Naive thymus-derived CD8-positive, alpha-beta T cell (primary cell): ENCODE results near the gene DBT. TPM values are rescaled to one million over a fixed set of nuclear protein-coding genes. Genes with fewer than 3 reads are reported as not detected.

Experiments used
- ATAC-seq, 2 donors: fragments of 150-1000 bp; cut with Tn5 transposase in 1 of 2; sonication (Bioruptor Pico), chemical (Tn5 transposase) in 1 of 2; 1 replicate in 1 of 2; 2 replicates in 1 of 2; pipeline ENCODE4 v1.10.0; 2021; ENCODE audit warnings: mild to moderate bottlenecking in 2 of 2, moderate library complexity in 2 of 2
- POLR2A ChIA-PET: fragments of 350-600 bp; sonication (Branson Sonifier 250); formaldehyde crosslinking; loops from one replicate; lab custom pipeline; 2021; ENCODE audit warnings: antibody characterized with exemption; lab: Charles Lee
- DNase-seq, 10 donors: peaks; one replicate each; pipeline versions ENCODE4 v3.0.0 to v3.0.0-alpha.2; 2020 to 2022
- H3K27ac Mint-ChIP-seq, 10 donors: one replicate each; pipeline ENCODE4 v1.8.0; 2020 to 2022; ENCODE audit warnings: mild to moderate bottlenecking in 10 of 10, mixed read lengths in 10 of 10, moderate library complexity in 4 of 10, inconsistent platforms in 1 of 10
- H3K27me3 Mint-ChIP-seq, 5 donors: one replicate each; pipeline ENCODE4 v1.8.0; 2021 to 2022; ENCODE audit warnings: mixed read lengths in 5 of 5
- H3K36me3 Mint-ChIP-seq, 3 donors: one replicate each; pipeline ENCODE4 v1.8.0; 2020 to 2022; ENCODE audit warnings: mixed read lengths in 3 of 3, mild to moderate bottlenecking in 2 of 3, inconsistent platforms in 1 of 3
- H3K4me1 Mint-ChIP-seq, 4 donors: one replicate each; pipeline ENCODE4 v1.8.0; 2021 to 2022; ENCODE audit warnings: mixed read lengths in 4 of 4
- H3K4me3 Mint-ChIP-seq, 10 donors: one replicate each; pipeline ENCODE4 v1.8.0; 2020 to 2022; ENCODE audit warnings: mild to moderate bottlenecking in 10 of 10, mixed read lengths in 10 of 10, moderate library complexity in 6 of 10, inconsistent platforms in 1 of 10
- H3K9me3 Mint-ChIP-seq, 9 donors: one replicate each; pipeline ENCODE4 v1.8.0; 2020 to 2022; ENCODE audit warnings: mixed read lengths in 9 of 9, mild to moderate bottlenecking in 3 of 9, inconsistent platforms in 1 of 9, moderate library complexity in 1 of 9
- polyA plus RNA-seq, 3 donors: library from polyadenylated mRNA; unstranded; fragments of 300-500 nt; fragmentation: Illumina TruSeq; gene quantifications; one replicate each; pipeline ENCODE4 v1.2.3, GENCODE V29; 2021
- total RNA-seq, 8 experiments: library from RNA in 2 of 8; stranded (reverse) in 2 of 8; gene quantifications; one replicate each; pipeline ENCODE4 v1.2.3 and lab custom pipeline; 2021 to 2026

The DBT gene
- total and polyA plus RNA-seq, 5 experiments from 2014 or later, result 5.2 to 16.5 (median 7.2) TPM

- POLR2A ChIA-PET, result interaction anchor here (1.2 kb wide), 1 partner anchor 106 kb away, joined by 3 read pairs; no protein-coding TSS in a partner anchor
- peaks cover 0 to 13% (median 4%) of the 10 kb centered on the region in 3 donors for H3K36me3 Mint-ChIP-seq
- no peak for DNase-seq
- no peak overlapping the region for H3K4me3 Mint-ChIP-seq
- H3K4me1 Mint-ChIP-seq, result peaks cover 0 to 4% (median 0%) of the 10 kb centered on the region in 4 donors
- ATAC-seq, result no peak
- no peak overlapping the region for H3K27ac Mint-ChIP-seq
- H3K9me3 Mint-ChIP-seq, result peaks cover 2 to 10% (median 7%) of the 10 kb centered on the region in 9 donors
- no peaks in the 10 kb centered on the region for H3K27me3 Mint-ChIP-seq
Measured at GRCh38 chr1:100183370-100183769, 66.3 kb downstream of the DBT start.

- Mint-ChIP-seq H3K4me1 (no peaks in the 10 kb centered on the region), H3K9me3 (peaks cover 0 to 10% (median 4%) of the 10 kb centered on the region in 9 donors), H3K36me3 (peaks cover 2 to 17% (median 8%) of the 10 kb centered on the region in 3 donors), H3K4me3 (no peak within 1 kb of the TSS), H3K27ac (peak within 1 kb of the TSS in 1 of 10 donors; percentile 4), H3K27me3 (no peaks in the 10 kb centered on the region)
- ATAC-seq (no peak), DNase-seq (no peak)
- POLR2A ChIA-PET, result no interaction called here
Measured at GRCh38 chr1:100178091-100178490, 71.5 kb downstream of the DBT start, which contains the start of gene LRRC39. Gene LRRC39, minus strand, starts transcription at chr1:100178256. Its CDS starts 9,740 bp downstream, at chr1:100168516.

- no peaks in the 10 kb centered on the region for H3K4me1 Mint-ChIP-seq
- no peak for DNase-seq
- H3K4me3 Mint-ChIP-seq, result no peak overlapping the region
- ATAC-seq, result no peak
- H3K36me3 Mint-ChIP-seq, result peaks cover 2 to 13% (median 8%) of the 10 kb centered on the region in 3 donors
- POLR2A ChIA-PET, result no interaction called here
- peak overlapping the region in 1 of 10 donors; percentile 4 for H3K27ac Mint-ChIP-seq
- H3K9me3 Mint-ChIP-seq, result peaks cover 0 to 10% (median 3%) of the 10 kb centered on the region in 9 donors
- H3K27me3 Mint-ChIP-seq, result no peaks in the 10 kb centered on the region
Measured at GRCh38 chr1:100177295-100178041, 72.2 kb downstream of the DBT start.

- no peaks in the 10 kb centered on the region for H3K4me1 Mint-ChIP-seq
- H3K36me3 Mint-ChIP-seq, result peaks cover 0 to 8% (median 6%) of the 10 kb centered on the region in 3 donors
- POLR2A ChIA-PET, result no interaction called here
- peaks cover 0 to 4% (median 0%) of the 10 kb centered on the region in 5 donors for H3K27me3 Mint-ChIP-seq
- no peaks in the 10 kb centered on the region for H3K9me3 Mint-ChIP-seq
- no peak overlapping the region for H3K27ac Mint-ChIP-seq
- ATAC-seq (no peak), DNase-seq (no peak)
- no peak overlapping the region for H3K4me3 Mint-ChIP-seq
Measured at GRCh38 chr1:100168051-100168450, 81.6 kb downstream of the DBT start.

- POLR2A ChIA-PET, result no interaction called here
- no peak overlapping the region for H3K27ac Mint-ChIP-seq
- DNase-seq (no peak), ATAC-seq (no peak)
- H3K4me1 Mint-ChIP-seq, result no peaks in the 10 kb centered on the region
- H3K9me3 Mint-ChIP-seq, result no peaks in the 10 kb centered on the region
- peaks cover 0 to 4% (median 0%) of the 10 kb centered on the region in 5 donors for H3K27me3 Mint-ChIP-seq
- H3K4me3 Mint-ChIP-seq, result no peak overlapping the region
- H3K36me3 Mint-ChIP-seq, result peaks cover 0 to 6% (median 3%) of the 10 kb centered on the region in 3 donors
Measured at GRCh38 chr1:100164702-100165101, 84.9 kb downstream of the DBT start.

- Mint-ChIP-seq H3K27ac (peak overlapping the region in 1 of 10 donors; percentile 43), H3K4me1 (no peaks in the 10 kb centered on the region), H3K4me3 (no peak overlapping the region), H3K9me3 (no peaks in the 10 kb centered on the region), H3K36me3 (peaks cover 0 to 6% (median 3%) of the 10 kb centered on the region in 3 donors), H3K27me3 (peaks cover 0 to 4% (median 0%) of the 10 kb centered on the region in 5 donors)
- ATAC-seq (no peak), DNase-seq (no peak)
- POLR2A ChIA-PET, result no interaction called here
Measured at GRCh38 chr1:100164216-100164615, 85.4 kb downstream of the DBT start.

GRCh38 chr1:100162881-100163280, 86.8 kb downstream of the DBT start:
- Mint-ChIP-seq H3K9me3 (no peaks in the 10 kb centered on the region), H3K4me3 (no peak overlapping the region), H3K4me1 (no peaks in the 10 kb centered on the region), H3K27ac (no peak overlapping the region), H3K27me3 (peaks cover 0 to 4% (median 0%) of the 10 kb centered on the region in 5 donors), H3K36me3 (peaks cover 0 to 6% (median 3%) of the 10 kb centered on the region in 3 donors)
- no peak for ATAC-seq
- POLR2A ChIA-PET, result no interaction called here
- no peak for DNase-seq

- DNase-seq (no peak), ATAC-seq (no peak)
- no peaks in the 10 kb centered on the region for H3K27me3 Mint-ChIP-seq
- H3K36me3 Mint-ChIP-seq, result peaks cover 4 to 23% (median 9%) of the 10 kb centered on the region in 3 donors
- H3K4me3 Mint-ChIP-seq, result no peak overlapping the region
- POLR2A ChIA-PET, result no interaction called here
- peaks cover 5 to 10% (median 6%) of the 10 kb centered on the region in 4 donors for H3K4me1 Mint-ChIP-seq
- no peaks in the 10 kb centered on the region for H3K9me3 Mint-ChIP-seq
- H3K27ac Mint-ChIP-seq, result peak overlapping the region; percentile 1 to 70 (median 34)
Measured at GRCh38 chr1:100152271-100152670, 97.4 kb downstream of the DBT start.

GRCh38 chr1:100151679-100152078, 98.0 kb downstream of the DBT start:
- peaks cover 5 to 10% (median 6%) of the 10 kb centered on the region in 4 donors for H3K4me1 Mint-ChIP-seq
- POLR2A ChIA-PET, result no interaction called here
- no peak overlapping the region for H3K4me3 Mint-ChIP-seq

GRCh38 chr1:100147875-100148274, 101.8 kb downstream of the DBT start:
- DNase-seq (no peak), ATAC-seq (no peak)
- Mint-ChIP-seq H3K4me3 (no peak overlapping the region), H3K9me3 (no peaks in the 10 kb centered on the region), H3K36me3 (peaks cover 12 to 60% (median 14%) of the 10 kb centered on the region in 3 donors), H3K27me3 (no peaks in the 10 kb centered on the region), H3K27ac (peak overlapping the region in 5 of 10 donors; percentile 12 to 55 (median 30)), H3K4me1 (peaks cover 5 to 7% (median 6%) of the 10 kb centered on the region in 4 donors)
- POLR2A ChIA-PET, result no interaction called here

More at GRCh38 chr1:100151679-100152078, 98.0 kb downstream of the DBT start:
- no peaks in the 10 kb centered on the region for H3K27me3 Mint-ChIP-seq
- DNase-seq (no peak), ATAC-seq (no peak)
- H3K36me3 Mint-ChIP-seq, result peaks cover 4 to 25% (median 10%) of the 10 kb centered on the region in 3 donors
- peak overlapping the region in 8 of 10 donors; percentile 1 to 68 (median 36) for H3K27ac Mint-ChIP-seq
- H3K9me3 Mint-ChIP-seq, result no peaks in the 10 kb centered on the region

GRCh38 chr1:100146958-100147357, 102.7 kb downstream of the DBT start:
- POLR2A ChIA-PET, result no interaction called here
- no peaks in the 10 kb centered on the region for H3K27me3 Mint-ChIP-seq
- ATAC-seq (no peak), DNase-seq (no peak)
- H3K27ac Mint-ChIP-seq, result no peak overlapping the region
- peaks cover 12 to 68% (median 14%) of the 10 kb centered on the region in 3 donors for H3K36me3 Mint-ChIP-seq
- no peaks in the 10 kb centered on the region for H3K9me3 Mint-ChIP-seq
- peaks cover 2 to 9% (median 6%) of the 10 kb centered on the region in 4 donors for H3K4me1 Mint-ChIP-seq
- no peak overlapping the region for H3K4me3 Mint-ChIP-seq

GRCh38 chr1:100145116-100145515, 104.5 kb downstream of the DBT start:
- H3K4me1 Mint-ChIP-seq, result peaks cover 0 to 16% (median 7%) of the 10 kb centered on the region in 4 donors
- DNase-seq, result no peak
- no peaks in the 10 kb centered on the region for H3K9me3 Mint-ChIP-seq
- peaks cover 8 to 81% (median 11%) of the 10 kb centered on the region in 3 donors for H3K36me3 Mint-ChIP-seq
- POLR2A ChIA-PET, result no interaction called here
- no peaks in the 10 kb centered on the region for H3K27me3 Mint-ChIP-seq
- no peak overlapping the region for H3K4me3 Mint-ChIP-seq
- H3K27ac Mint-ChIP-seq, result peak overlapping the region in 1 of 10 donors; percentile 2
- no peak for ATAC-seq

- POLR2A ChIA-PET, result no interaction called here
- H3K27me3 Mint-ChIP-seq, result no peaks in the 10 kb centered on the region
- peaks cover 0 to 22% (median 11%) of the 10 kb centered on the region in 4 donors for H3K4me1 Mint-ChIP-seq
- no peaks in the 10 kb centered on the region for H3K9me3 Mint-ChIP-seq
- H3K27ac Mint-ChIP-seq, result peak overlapping the region in 8 of 10 donors; percentile 3 to 74 (median 42)
- no peak overlapping the region for H3K4me3 Mint-ChIP-seq
- DNase-seq (no peak), ATAC-seq (no peak)
- peaks cover 8 to 88% (median 11%) of the 10 kb centered on the region in 3 donors for H3K36me3 Mint-ChIP-seq
Measured at GRCh38 chr1:100142343-100142742, 107.3 kb downstream of the DBT start.
